SK-N-SH (cell line): ENCODE data around the gene C10orf67. TPM values are rescaled to one million over a fixed set of nuclear protein-coding genes. Genes with fewer than 3 reads are reported as not detected.
"Not testable (repeated sequence)": the region's sequence is repeated elsewhere in the genome, so short reads cannot be mapped to it uniquely, and the experiment has no call there.

ENCODE experiments used
- CTCF ChIA-PET: fragments of 300-600, 350-600 bp; formaldehyde crosslinking; extraction: SDS; loops from one replicate; lab custom pipeline; 2021; lab: Yijun Ruan, JAX
- POLR2A ChIA-PET: fragments of 350-600 bp; sonication (Branson Sonifier 250); formaldehyde crosslinking; extraction: SDS; loops from one replicate; lab custom pipeline; 2020; ENCODE audit warnings: antibody characterized with exemption, inconsistent platforms; lab: Yijun Ruan, JAX
- DNase-seq: peaks from one replicate; pipeline ENCODE4 v3.0.0; 2012
- H2AFZ ChIP-seq: fragments of 200-600 bp; sonication (generic); 2 replicates; pipeline ENCODE4 v1.8.1; 2016; ENCODE audit warnings: antibody characterized with exemption, mild to moderate bottlenecking, low read depth
- H3F3A ChIP-seq: fragments of 200-600 bp; sonication (generic); replicated peaks from 2 replicates; pipeline ENCODE3; 2016; ENCODE audit warnings: antibody characterized with exemption, mild to moderate bottlenecking; ENCODE audit not compliant: insufficient read depth
- H3K27ac ChIP-seq, 2 experiments: fragments of 200-500 bp in 1 of 2; fragments of 200-600 bp in 1 of 2; sonication (Bioruptor generic) in 1 of 2; sonication (generic), shearing (Covaris generic) in 1 of 2; 2 replicates each; pipeline versions ENCODE4 v1.5.1 to v1.6.1; 2014 to 2016; ENCODE audit warnings: low read depth in 2 of 2, inconsistent platforms in 1 of 2, low read length in 1 of 2, mild to moderate bottlenecking in 1 of 2, mixed read lengths in 1 of 2
- H3K27me3 ChIP-seq: fragments of 200-600 bp; sonication (generic), shearing (Covaris generic); 2 replicates; pipeline ENCODE4 v1.6.1; 2016; ENCODE audit warnings: mixed run types; ENCODE audit not compliant: insufficient read depth
- H3K36me3 ChIP-seq, 2 experiments: fragments of 200-500 bp in 1 of 2; fragments of 200-600 bp in 1 of 2; sonication (Bioruptor generic) in 1 of 2; sonication (generic) in 1 of 2; replicated peaks in 1 of 2; 2 replicates each; pipeline versions ENCODE3 to v1.5.1; 2014 to 2016; ENCODE audit warnings: low read length in 1 of 2, mild to moderate bottlenecking in 1 of 2; ENCODE audit not compliant: insufficient read depth in 2 of 2, control insufficient read depth in 1 of 2
- H3K4me1 ChIP-seq, 2 experiments: fragments of 200-500 bp in 1 of 2; fragments of 200-600 bp in 1 of 2; sonication (Bioruptor generic) in 1 of 2; sonication (generic), shearing (Covaris generic) in 1 of 2; 2 replicates each; pipeline versions ENCODE4 v1.5.1 to v1.6.1; 2014 to 2016; ENCODE audit warnings: low read depth in 1 of 2, low read length in 1 of 2, mixed run types in 1 of 2; ENCODE audit not compliant: insufficient read depth in 2 of 2, control insufficient read depth in 1 of 2
- H3K4me2 ChIP-seq: fragments of 200-600 bp; sonication (generic), shearing (Covaris generic); 2 replicates; pipeline ENCODE4 v1.6.1; 2017; ENCODE audit warnings: mixed run types
- H3K4me3 ChIP-seq, 2 experiments: fragments of 200-500 bp in 1 of 2; fragments of 200-600 bp in 1 of 2; sonication (Bioruptor generic) in 1 of 2; sonication (generic), shearing (Covaris generic) in 1 of 2; 2 replicates each; pipeline versions ENCODE4 v1.5.1 to v1.8.1; 2014 to 2016; ENCODE audit warnings: low read depth in 2 of 2, inconsistent platforms in 1 of 2, low read length in 1 of 2, mild to moderate bottlenecking in 1 of 2, mixed read lengths in 1 of 2, moderate library complexity in 1 of 2
- H3K79me2 ChIP-seq: fragments of 200-600 bp; sonication (generic); 2 replicates; pipeline ENCODE4 v1.8.1; 2017; ENCODE audit warnings: mild to moderate bottlenecking; ENCODE audit not compliant: insufficient read depth
- H3K9ac ChIP-seq: fragments of 200-600 bp; sonication (generic); 2 replicates; pipeline ENCODE4 v1.6.1; 2017; ENCODE audit warnings: mixed run types
- H3K9me2 ChIP-seq: fragments of 200-600 bp; sonication (generic); 2 replicates; pipeline ENCODE4 v1.6.1; 2017; ENCODE audit warnings: mixed run types
- H3K9me3 ChIP-seq: fragments of 200-600 bp; sonication (generic); 2 replicates; pipeline ENCODE4 v1.6.1; 2017; ENCODE audit warnings: mixed run types, mild to moderate bottlenecking, moderate library complexity
- H4K20me1 ChIP-seq: fragments of 200-600 bp; sonication (generic); 2 replicates; pipeline ENCODE4 v1.6.1; 2017; ENCODE audit warnings: mild to moderate bottlenecking, mixed run types; ENCODE audit not compliant: insufficient read depth
- FOSL2 ChIP-seq: IDR thresholded peaks from 2 replicates; pipeline ENCODE4 v1.4.0; 2012; ENCODE audit warnings: low read depth, mild to moderate bottlenecking, moderate library complexity, borderline replicate concordance
- MXI1 ChIP-seq: IDR thresholded peaks from 2 replicates; pipeline ENCODE4 v1.6.1; 2012; ENCODE audit warnings: mild to moderate bottlenecking, low read depth, low read length, improper control_type of control experiment
- PBX3 ChIP-seq: IDR thresholded peaks from 2 replicates; pipeline ENCODE4; 2012
- RAD21 ChIP-seq: IDR thresholded peaks from 2 replicates; pipeline ENCODE4 v1.6.1; 2012; ENCODE audit warnings: mild to moderate bottlenecking, low read length
- SIN3A ChIP-seq: IDR thresholded peaks from 2 replicates; pipeline ENCODE4 v1.6.1; 2012; ENCODE audit warnings: low read depth, mild to moderate bottlenecking, low read length, moderate library complexity, borderline replicate concordance
- TCF12 ChIP-seq: IDR thresholded peaks from 2 replicates; pipeline ENCODE4 v1.4.0; 2012
- USF1 ChIP-seq: IDR thresholded peaks from 2 replicates; pipeline ENCODE4 v1.4.0; 2012; ENCODE audit warnings: low read depth, borderline replicate concordance
- ZBTB33 ChIP-seq: IDR thresholded peaks from 2 replicates; pipeline ENCODE4 v1.4.0; 2012; ENCODE audit warnings: low read depth, borderline replicate concordance
- WGBS: methylation state at CpG from one replicate; pipeline ENCODE4 v1.1.6; 2017; ENCODE audit warnings: low lambda C conversion rate; 5-methylcytosine and 5-hydroxymethylcytosine counted together
- polyA plus RNA-seq, 3 experiments: library from polyadenylated mRNA; depleted of rRNA; stranded (reverse); fragments of >200 nt; gene quantifications; 2 replicates each; pipeline ENCODE4 v1.2.3, GENCODE V29; 2012

C10orf67 gene
- polyA plus RNA-seq, 1 of the 3 experiments (the other 2 are of a cell fraction) = 0.97 TPM

GRCh38 chr10:23368816-23369640 lies 24.4 kb upstream of the C10orf67 start:
- Histone ChIP-seq H3K4me1 (peaks cover 0 to 3% of the 10 kb centered on the region in 2 experiments; a peak in 1 of 4 replicates), H3F3A (no peaks in the 10 kb centered on the region), H3K4me3 (no peak overlapping the region), H3K9me2 (no peaks in the 10 kb centered on the region), H3K36me3 (no peaks in the 10 kb centered on the region), H3K27me3 (no peaks in the 10 kb centered on the region), H3K9ac (no peak overlapping the region), H4K20me1 (no peaks in the 10 kb centered on the region), H3K79me2 (no peaks in the 10 kb centered on the region), H3K4me2 (no peak overlapping the region), H2AFZ (0 out of 2 replicates have a peak overlapping the region, but pooled peaks have one; percentile 51), H3K9me3 (no peaks in the 10 kb centered on the region), H3K27ac (no peak overlapping the region)
- CTCF ChIA-PET = interaction anchor here (2.7 kb wide), 1 partner anchor 54 kb away, joined by 10 read pairs; no protein-coding TSS in a partner anchor
- no peak for DNase-seq
- POLR2A ChIA-PET = no interaction called here
- TF ChIP-seq TCF12 (peak; percentile 27), FOSL2 (no peak), PBX3 (0 out of 2 replicates have a peak, but pooled peaks have one; percentile 15)
- 63% methylated on average over 7 of the region's 7 CpGs for WGBS

GRCh38 chr10:23367896-23368595 lies 23.4 kb upstream of the C10orf67 start:
- no peak for TF ChIP-seq SIN3A
- no peak for TF ChIP-seq RAD21
- no peak for TF ChIP-seq USF1
- no peak for TF ChIP-seq PBX3
- no peak for TF ChIP-seq ZBTB33
- TF ChIP-seq MXI1 = no peak
- no peak for TF ChIP-seq TCF12
- Histone ChIP-seq H3K4me2 (no peak overlapping the region), H3K36me3 (no peaks in the 10 kb centered on the region), H3F3A (no peaks in the 10 kb centered on the region), H3K79me2 (no peaks in the 10 kb centered on the region), H3K9ac (no peak overlapping the region), H3K9me3 (no peaks in the 10 kb centered on the region), H4K20me1 (no peaks in the 10 kb centered on the region), H3K4me3 (no peak overlapping the region), H3K4me1 (peaks cover 0 to 3% of the 10 kb centered on the region in 2 experiments; a peak in 1 of 4 replicates), H3K27ac (no peak overlapping the region), H3K9me2 (no peaks in the 10 kb centered on the region), H3K27me3 (no peaks in the 10 kb centered on the region), H2AFZ (0 out of 2 replicates have a peak overlapping the region, but pooled peaks have one; percentile 51)
- POLR2A ChIA-PET = no interaction called here
- no peak for DNase-seq
- CTCF ChIA-PET = interaction anchor here (2.7 kb wide), 1 partner anchor 53 kb away, joined by 10 read pairs; no protein-coding TSS in a partner anchor
- 84% methylated on average over 6 of the region's 6 CpGs for WGBS

- H3K4me3 ChIP-seq, H3K9me2 ChIP-seq, H3K36me3 ChIP-seq, H3K27ac ChIP-seq, DNase-seq, H3K4me1 ChIP-seq, H3K9me3 ChIP-seq, H3K9ac ChIP-seq, H2AFZ ChIP-seq, H3K79me2 ChIP-seq, H3F3A ChIP-seq, H3K4me2 ChIP-seq, H3K27me3 ChIP-seq, CTCF ChIA-PET, H4K20me1 ChIP-seq: not testable (repeated sequence)
- POLR2A ChIA-PET = interaction anchor here (0.6 kb wide), 1 partner anchor 10 kb away, joined by 3 read pairs; no protein-coding TSS in a partner anchor
- WGBS = 61% methylated on average over 4 of the region's 4 CpGs
Observed at GRCh38 chr10:23365417-23366030, 20.9 kb upstream of the C10orf67 start.
